T-cell (primary cell): ENCODE measurements around the gene TTC31. TPM values are rescaled to one million over a fixed set of nuclear protein-coding genes. Genes with fewer than 3 reads are reported as not detected.
"Not testable (repeated sequence)": the region's sequence is repeated elsewhere in the genome, so short reads cannot be mapped to it uniquely, and the experiment has no call there.

Experiments
- ATAC-seq, 4 experiments: fragments of 200-7000 bp in 3 of 4; fragments of 150-1000 bp in 1 of 4; cut with Tn5 transposase; replicated peaks in 1 of 4; 1 replicate in 3 of 4; 2 replicates in 1 of 4; pipeline ENCODE4 v1.10.0; 2021; ENCODE audit warnings: moderate library complexity in 3 of 4, mild to moderate bottlenecking in 2 of 4, moderate number of reproducible peaks in 1 of 4
- CTCF ChIA-PET, 2 donors: fragments of 300-600 bp; sonication (Branson Sonifier 250); formaldehyde crosslinking; loops; one replicate each; lab custom pipeline; 2022; ENCODE audit warnings: antibody characterized with exemption in 2 of 2; lab: Charles Lee
- POLR2A ChIA-PET, 2 donors: fragments of 300-600 bp; sonication (Branson Sonifier 250); formaldehyde crosslinking; loops; one replicate each; lab custom pipeline; 2022; ENCODE audit warnings: antibody characterized with exemption in 2 of 2; lab: Charles Lee
- DNase-seq, 35 experiments: peaks; one replicate each; pipeline versions ENCODE4 v3.0.0 to v3.0.0-alpha.2; 2013 to 2023
- H3K27ac ChIP-seq: one replicate; pipeline ENCODE4 v1.5.1; 2013; ENCODE audit warnings: low read length
- H3K27me3 ChIP-seq, 2 experiments: replicated peaks in 1 of 2; 1 replicate in 1 of 2; 2 replicates in 1 of 2; pipeline versions ENCODE4 v1.6.1 to v1.7.0; 2013; ENCODE audit warnings: low read length in 1 of 2, mixed read lengths in 1 of 2; ENCODE audit not compliant: control insufficient read depth in 2 of 2, insufficient read depth in 2 of 2; ENCODE audit errors: extremely low read depth in 1 of 2
- H3K36me3 ChIP-seq, 2 donors: 1 replicate in 1 of 2; 2 replicates in 1 of 2; pipeline versions ENCODE4 v1.6.1 to v1.7.0; 2013; ENCODE audit warnings: low read length in 1 of 2; ENCODE audit not compliant: control insufficient read depth in 2 of 2, insufficient read depth in 1 of 2; ENCODE audit errors: extremely low read depth in 1 of 2
- H3K4me1 ChIP-seq, 2 experiments: 1 replicate in 1 of 2; 2 replicates in 1 of 2; pipeline versions ENCODE4 v1.6.1 to v1.7.0; 2013; ENCODE audit warnings: low read length in 2 of 2, mixed read lengths in 1 of 2; ENCODE audit not compliant: insufficient read depth in 2 of 2, control insufficient read depth in 1 of 2; ENCODE audit errors: extremely low read depth in 1 of 2
- H3K4me3 ChIP-seq, 2 donors: 1 replicate in 1 of 2; 2 replicates in 1 of 2; pipeline versions ENCODE4 v1.5.1 to v1.7.0; 2013; ENCODE audit warnings: mild to moderate bottlenecking in 2 of 2, low read length in 1 of 2, moderate library complexity in 1 of 2; ENCODE audit not compliant: control insufficient read depth in 1 of 2; ENCODE audit errors: extremely low read depth in 1 of 2
- H3K9me3 ChIP-seq: 2 replicates; pipeline ENCODE4 v1.7.0; 2013
- H3K27ac Mint-ChIP-seq, 2 donors: one replicate each; pipeline ENCODE4 v1.8.0; 2020 to 2021; ENCODE audit warnings: mild to moderate bottlenecking in 2 of 2, mixed read lengths in 2 of 2
- H3K27me3 Mint-ChIP-seq, 2 donors: one replicate each; pipeline ENCODE4 v1.8.0; 2021 to 2022; ENCODE audit warnings: mixed read lengths in 2 of 2
- H3K36me3 Mint-ChIP-seq: one replicate; pipeline ENCODE4 v1.8.0; 2021; ENCODE audit warnings: mixed read lengths
- H3K4me1 Mint-ChIP-seq, 3 donors: one replicate each; pipeline ENCODE4 v1.8.0; 2020 to 2022; ENCODE audit warnings: mixed read lengths in 3 of 3, mild to moderate bottlenecking in 1 of 3
- H3K4me3 Mint-ChIP-seq, 3 donors: one replicate each; pipeline ENCODE4 v1.8.0; 2020 to 2022; ENCODE audit warnings: mild to moderate bottlenecking in 3 of 3, mixed read lengths in 3 of 3, moderate library complexity in 3 of 3
- H3K9me3 Mint-ChIP-seq, 3 donors: one replicate each; pipeline ENCODE4 v1.8.0; 2020 to 2022; ENCODE audit warnings: mixed read lengths in 3 of 3
- WGBS: methylation state at CpG from one replicate; pipeline ENCODE4 v1.1.5; 2013; ENCODE audit warnings: missing lambda C conversion rate; ENCODE audit not compliant: insufficient coverage; 5-methylcytosine and 5-hydroxymethylcytosine counted together
- total RNA-seq, 35 experiments: library from RNA in 6 of 35; stranded (reverse) in 6 of 35; fragments of 120-200 nt in 1 of 35; gene quantifications; one replicate each; pipeline versions ENCODE4 v1.2.1 to v1.2.4 and lab custom pipeline; 2013 to 2026

The TTC31 gene
- total RNA-seq, 5 donors from 2014 or later (not counting 1 experiment from before 2014, with no cell fraction given): 33.1 to 45.8 (median 44.6) TPM

DNA sequence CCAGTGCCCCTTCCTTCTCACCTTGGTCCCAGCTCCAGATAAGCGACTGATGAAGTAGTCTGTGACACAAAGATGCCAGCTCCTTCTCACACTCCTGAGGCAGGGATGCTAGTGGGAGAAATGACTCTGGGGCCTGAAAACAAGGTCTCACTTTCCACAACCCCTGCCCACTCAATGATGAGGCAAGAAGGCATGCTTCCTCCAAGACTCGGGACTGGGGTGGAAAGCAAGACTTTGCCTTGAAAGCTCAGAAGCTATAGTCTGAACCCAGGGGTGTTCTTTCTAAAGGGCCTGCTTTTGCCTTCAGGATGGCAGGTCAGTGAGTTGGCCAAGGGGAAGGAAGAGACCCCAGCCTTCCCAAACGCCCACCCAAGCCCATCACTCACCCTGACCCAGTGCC lies 1.4 kb upstream of the TTC31 start:
- no peak for ATAC-seq
- ChIA-PET CTCF (interaction anchor here (0.9 to 3.3 kb wide), 5 partner anchors 8 to 107 kb away, joined by 4 to 35 read pairs (median 17); partner anchors contain the start of genes INO80B (in 1 of the 2), MRPL53 (in 1 of the 2) and WBP1 (in 1 of the 2)), POLR2A (interaction anchor here in 1 of 2 donors (1.1 to 1.4 kb wide), 2 partner anchors 8 to 14 kb away, joined by 3 to 6 read pairs; no protein-coding TSS in a partner anchor)
- Mint-ChIP-seq H3K4me3 (peak overlapping the region; percentile 91 to 100 (median 99)), H3K9me3 (no peaks in the 10 kb centered on the region), H3K27me3 (no peaks in the 10 kb centered on the region), H3K36me3 (peaks cover 28% of the 10 kb centered on the region), H3K4me1 (peaks cover 25 to 42% (median 35%) of the 10 kb centered on the region in 3 donors), H3K27ac (no peak overlapping the region)
- Histone ChIP-seq H3K4me1 (peaks cover 13 to 30% of the 10 kb centered on the region in 2 experiments), H3K4me3 (peak overlapping the region; percentile 95 to 98), H3K27ac (no peak overlapping the region), H3K27me3 (no peaks in the 10 kb centered on the region), H3K9me3 (no peaks in the 10 kb centered on the region), H3K36me3 (peaks cover 0 to 31% of the 10 kb centered on the region in 2 donors)
- WGBS: no CpG with 5 or more reads among the region's 3 CpGs
- no peak for DNase-seq

GRCh38 chr2:74481961-74482800 lies 700 bp upstream of the TTC31 start:
- Histone ChIP-seq H3K4me3 (peak overlapping the region; percentile 95 to 98), H3K4me1 (peaks cover 13 to 30% of the 10 kb centered on the region in 2 experiments), H3K27ac (peak overlapping the region; percentile 67), H3K27me3 (no peaks in the 10 kb centered on the region), H3K36me3 (peaks cover 0 to 32% of the 10 kb centered on the region in 2 donors), H3K9me3 (no peaks in the 10 kb centered on the region)
- H3K9me3 Mint-ChIP-seq: no peaks in the 10 kb centered on the region
- CTCF ChIA-PET: interaction anchor here (0.8 to 3.3 kb wide), 10 partner anchors 9 to 106 kb away, joined by 4 to 35 read pairs (median 12); partner anchors contain the start of genes INO80B (in 1 of the 2), MRPL53 (in 1 of the 2) and WBP1 (in 1 of the 2)
- peaks cover 32% of the 10 kb centered on the region for H3K36me3 Mint-ChIP-seq
- POLR2A ChIA-PET: interaction anchor here (0.8 to 1.4 kb wide), 4 partner anchors 8 to 15 kb away, joined by 3 to 6 read pairs (median 5); partner anchors contain the start of gene MRPL53 (in 1 of the 2)
- peak; percentile 45 to 54 (median 52) for ATAC-seq
- peak overlapping the region; percentile 99 to 100 for H3K27ac Mint-ChIP-seq
- peak overlapping the region; percentile 91 to 100 (median 99) for H3K4me3 Mint-ChIP-seq
- H3K27me3 Mint-ChIP-seq: no peaks in the 10 kb centered on the region
- WGBS: 3% methylated on average over 80 of the region's 80 CpGs
- peaks cover 25 to 44% (median 35%) of the 10 kb centered on the region in 3 donors for H3K4me1 Mint-ChIP-seq
- peak in 20 of 35 experiments; percentile 5 to 66 (median 34) for DNase-seq

- H3K4me3 ChIP-seq: peak overlapping the region in 1 of 2 donors; percentile 98
- ChIA-PET CTCF (interaction anchor here (0.6 to 3.3 kb wide), 12 partner anchors 13 to 105 kb away, joined by 3 to 35 read pairs (median 6); partner anchors contain the start of genes DQX1 (in 1 of the 2), INO80B (in 1 of the 2), PCGF1 (in 1 of the 2) and WBP1 (in 1 of the 2)), POLR2A (interaction anchor here (0.5 to 0.8 kb wide), 4 partner anchors 10 to 306 kb away, joined by 4 to 5 read pairs (median 4); no protein-coding TSS in a partner anchor)
- Mint-ChIP-seq H3K27ac (peak overlapping the region; percentile 99 to 100), H3K4me1 (peaks cover 25 to 44% (median 34%) of the 10 kb centered on the region in 3 donors), H3K4me3 (peak overlapping the region; percentile 91 to 100 (median 99)), H3K36me3 (peaks cover 27% of the 10 kb centered on the region)
- 89% methylated on average over 11 of the region's 19 CpGs for WGBS
- H3K36me3 ChIP-seq: peaks cover 0 to 32% of the 10 kb centered on the region in 2 donors
- not testable (repeated sequence) for ATAC-seq, H3K27me3 Mint-ChIP-seq, DNase-seq, H3K27me3 ChIP-seq, H3K9me3 ChIP-seq, H3K9me3 Mint-ChIP-seq
- H3K4me1 ChIP-seq: peaks cover 13 to 30% of the 10 kb centered on the region in 2 experiments
- H3K27ac ChIP-seq: peak overlapping the region; percentile 67
These were observed 839 bp downstream of the TTC31 start for GRCh38 chr2:74483675-74484164.

GRCh38 chr2:74486141-74486540 lies 3.3 kb downstream of the TTC31 start:
- Histone ChIP-seq H3K4me3 (no peak overlapping the region), H3K4me1 (peaks cover 8 to 20% of the 10 kb centered on the region in 2 experiments), H3K27me3 (no peaks in the 10 kb centered on the region), H3K9me3 (no peaks in the 10 kb centered on the region), H3K27ac (no peak overlapping the region), H3K36me3 (peaks cover 8 to 43% of the 10 kb centered on the region in 2 donors)
- no CpG with 5 or more reads among the region's 2 CpGs for WGBS
- no peaks in the 10 kb centered on the region for H3K27me3 Mint-ChIP-seq
- H3K9me3 Mint-ChIP-seq: no peaks in the 10 kb centered on the region
- peaks cover 19 to 27% (median 19%) of the 10 kb centered on the region in 3 donors for H3K4me1 Mint-ChIP-seq
- peaks cover 37% of the 10 kb centered on the region for H3K36me3 Mint-ChIP-seq
- no peak for ATAC-seq
- H3K4me3 Mint-ChIP-seq: no peak overlapping the region
- no peak overlapping the region for H3K27ac Mint-ChIP-seq
- ChIA-PET POLR2A (no interaction called here), CTCF (no interaction called here)
- no peak for DNase-seq

- Histone ChIP-seq H3K4me1 (peaks cover 0 to 1% of the 10 kb centered on the region in 2 experiments), H3K36me3 (peaks cover 26 to 71% of the 10 kb centered on the region in 2 donors), H3K9me3 (no peaks in the 10 kb centered on the region), H3K27ac (no peak overlapping the region), H3K4me3 (no peak overlapping the region), H3K27me3 (no peaks in the 10 kb centered on the region)
- no peak overlapping the region for H3K27ac Mint-ChIP-seq
- H3K9me3 Mint-ChIP-seq: no peaks in the 10 kb centered on the region
- no peaks in the 10 kb centered on the region for H3K27me3 Mint-ChIP-seq
- peaks cover 4 to 8% (median 4%) of the 10 kb centered on the region in 3 donors for H3K4me1 Mint-ChIP-seq
- peaks cover 52% of the 10 kb centered on the region for H3K36me3 Mint-ChIP-seq
- ChIA-PET CTCF (interaction anchor here in 1 of 2 donors (0.9 kb wide), 1 partner anchor 10 kb away, joined by 3 read pairs; no protein-coding TSS in a partner anchor), POLR2A (interaction anchor here in 1 of 2 donors (1.0 kb wide), 1 partner anchor 42 kb away, joined by 3 read pairs; no protein-coding TSS in a partner anchor)
- DNase-seq: no peak
- ATAC-seq: no peak
- no peak overlapping the region for H3K4me3 Mint-ChIP-seq
- 100% methylated on average over 4 of the region's 9 CpGs for WGBS
These were observed 6.0 kb downstream of the TTC31 start for GRCh38 chr2:74488643-74489481.
